ENCODE measurements around the gene COG6.

DNA sequence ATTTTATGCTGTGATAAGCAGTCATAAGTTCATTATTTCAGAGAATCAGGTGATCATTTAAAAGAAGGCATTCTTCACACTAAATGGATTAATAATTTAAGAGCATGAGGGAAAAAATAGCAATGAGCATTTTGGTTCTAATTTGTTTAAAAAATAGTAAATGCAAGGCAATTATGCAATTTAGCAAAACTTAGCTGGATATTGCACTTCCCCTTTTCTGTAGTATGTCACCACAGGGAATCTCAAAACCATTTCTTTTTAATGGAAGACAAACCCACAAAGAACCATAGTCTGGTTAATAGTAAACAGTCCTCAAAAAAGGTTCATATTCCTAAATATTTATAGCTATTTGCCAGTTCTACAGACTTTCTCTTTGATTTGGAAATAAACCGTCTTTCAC is 30.2 kb downstream of the COG6 start:
- TF ChIP-seq, protein P1, sequence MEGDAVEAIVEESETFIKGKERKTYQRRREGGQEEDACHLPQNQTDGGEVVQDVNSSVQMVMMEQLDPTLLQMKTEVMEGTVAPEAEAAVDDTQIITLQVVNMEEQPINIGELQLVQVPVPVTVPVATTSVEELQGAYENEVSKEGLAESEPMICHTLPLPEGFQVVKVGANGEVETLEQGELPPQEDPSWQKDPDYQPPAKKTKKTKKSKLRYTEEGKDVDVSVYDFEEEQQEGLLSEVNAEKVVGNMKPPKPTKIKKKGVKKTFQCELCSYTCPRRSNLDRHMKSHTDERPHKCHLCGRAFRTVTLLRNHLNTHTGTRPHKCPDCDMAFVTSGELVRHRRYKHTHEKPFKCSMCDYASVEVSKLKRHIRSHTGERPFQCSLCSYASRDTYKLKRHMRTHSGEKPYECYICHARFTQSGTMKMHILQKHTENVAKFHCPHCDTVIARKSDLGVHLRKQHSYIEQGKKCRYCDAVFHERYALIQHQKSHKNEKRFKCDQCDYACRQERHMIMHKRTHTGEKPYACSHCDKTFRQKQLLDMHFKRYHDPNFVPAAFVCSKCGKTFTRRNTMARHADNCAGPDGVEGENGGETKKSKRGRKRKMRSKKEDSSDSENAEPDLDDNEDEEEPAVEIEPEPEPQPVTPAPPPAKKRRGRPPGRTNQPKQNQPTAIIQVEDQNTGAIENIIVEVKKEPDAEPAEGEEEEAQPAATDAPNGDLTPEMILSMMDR (IDR thresholded peaks at IDR 0.05 in 2 of 3, conservative IDR thresholded peaks at IDR 0.05 in 1 of 3; ENCODE audit: control insufficient read depth in 2 of 3, extremely low read depth in 1 of 3, insufficient read depth in 1 of 3, low read depth in 3 of 3, low read length in 3 of 3), result no peak
- TF ChIP-seq CEBPB (IDR thresholded peaks at IDR 0.05; ENCODE audit: borderline replicate concordance in 1 of 2, low read depth in 2 of 2, low read length in 2 of 2), result no peak

Measured in GM12878 (cell line).